ENCODE data around the gene ACTMAP.
"Not testable (repeated sequence)": the region's sequence is repeated elsewhere in the genome, so short reads cannot be mapped to it uniquely, and the experiment has no call there.

Gene ACTMAP

GRCh38 chr19:40768869-40769268, 18.6 kb upstream of the ACTMAP start:
- TF ChIP-seq NFRKB (IDR thresholded peaks at IDR 0.05) = no peak
- no peak for TF ChIP-seq FOXK2 (IDR thresholded peaks at IDR 0.05)
- no peak for DNase-seq (ENCODE audit: extremely low spot score)
- ChIA-PET POLR2A (no interaction called here), CTCF (no interaction called here)

- POLR2A ChIA-PET; DNase-seq (ENCODE audit: extremely low spot score); CTCF ChIA-PET: not testable (repeated sequence)
- 0 out of 2 replicates have a peak, but pooled peaks have one; percentile 20 for TF ChIP-seq ZNF384 (IDR thresholded peaks at IDR 0.05)
Observed at GRCh38 chr19:40766385-40766784, 16.1 kb upstream of the ACTMAP start.

- ChIA-PET CTCF (no interaction called here), POLR2A (no interaction called here)
- DNase-seq (ENCODE audit: extremely low spot score) = no peak
- TF ChIP-seq L3MBTL2 (conservative IDR thresholded peaks at IDR 0.05) (no peak), SUZ12 (IDR thresholded peaks at IDR 0.05) (no peak), CTBP1 (IDR thresholded peaks at IDR 0.05; ENCODE audit: borderline replicate concordance) (no peak), ELF4 (IDR thresholded peaks at IDR 0.05) (no peak), FOXK2 (IDR thresholded peaks at IDR 0.05) (no peak), PKNOX1 (IDR thresholded peaks at IDR 0.05) (no peak), LEF1 (IDR thresholded peaks at IDR 0.05; ENCODE audit: borderline replicate concordance) (no peak), ZNF384 (IDR thresholded peaks at IDR 0.05) (no peak), FOXM1 (IDR thresholded peaks at IDR 0.05; ENCODE audit: borderline replicate concordance) (no peak)
Observed at GRCh38 chr19:40763963-40764362, 13.7 kb upstream of the ACTMAP start.

GRCh38 chr19:40763526-40763925, 13.2 kb upstream of the ACTMAP start:
- no peak for DNase-seq (ENCODE audit: extremely low spot score)
- ChIA-PET POLR2A (no interaction called here), CTCF (no interaction called here)
- TF ChIP-seq LEF1 (IDR thresholded peaks at IDR 0.05; ENCODE audit: borderline replicate concordance) (no peak), FOXM1 (IDR thresholded peaks at IDR 0.05; ENCODE audit: borderline replicate concordance) (no peak), L3MBTL2 (conservative IDR thresholded peaks at IDR 0.05) (no peak), ELF4 (IDR thresholded peaks at IDR 0.05) (no peak), NFRKB (IDR thresholded peaks at IDR 0.05) (no peak), SP1 (IDR thresholded peaks at IDR 0.05) (no peak), CTBP1 (IDR thresholded peaks at IDR 0.05; ENCODE audit: borderline replicate concordance) (no peak), HDGF (IDR thresholded peaks at IDR 0.05; ENCODE audit: borderline replicate concordance) (no peak), FOXA1 (IDR thresholded peaks at IDR 0.05) (no peak), SUZ12 (IDR thresholded peaks at IDR 0.05) (no peak), PKNOX1 (IDR thresholded peaks at IDR 0.05) (no peak)

GRCh38 chr19:40762754-40763470, 12.6 kb upstream of the ACTMAP start:
- ChIA-PET CTCF (no interaction called here), POLR2A (interaction anchor here (1.1 kb wide), 1 partner anchor 13 kb away, joined by 3 read pairs; the partner anchor contains the start of gene ACTMAP)
- no peak for DNase-seq (ENCODE audit: extremely low spot score)
- TF ChIP-seq BHLHE40 (IDR thresholded peaks at IDR 0.05; ENCODE audit: borderline replicate concordance) (no peak), SP1 (IDR thresholded peaks at IDR 0.05) (no peak), HDGF (IDR thresholded peaks at IDR 0.05; ENCODE audit: borderline replicate concordance) (no peak), L3MBTL2 (conservative IDR thresholded peaks at IDR 0.05) (no peak), FOXK2 (IDR thresholded peaks at IDR 0.05) (no peak), PKNOX1 (IDR thresholded peaks at IDR 0.05) (no peak), CTBP1 (IDR thresholded peaks at IDR 0.05; ENCODE audit: borderline replicate concordance) (no peak)

DNA sequence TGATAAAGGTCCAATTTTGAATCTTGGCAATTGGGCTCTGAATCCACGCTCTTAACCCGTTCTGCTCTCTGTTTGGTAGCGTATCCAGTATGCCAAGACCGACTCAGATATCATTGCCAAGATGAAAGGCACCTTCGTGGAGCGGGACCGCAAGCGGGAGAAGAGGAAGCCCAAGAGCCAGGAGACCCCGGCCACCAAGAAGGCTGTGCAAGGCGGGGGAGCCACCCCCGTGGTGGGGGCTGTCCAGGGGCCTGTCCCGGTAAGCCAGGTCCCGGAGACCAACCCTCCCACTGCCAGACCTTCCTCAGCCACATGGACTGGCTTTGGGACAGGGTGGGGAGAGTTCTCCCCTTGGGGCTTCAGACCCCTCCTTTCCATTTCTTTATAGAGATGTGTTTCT, 9.1 kb upstream of the ACTMAP start:
- CTCF ChIA-PET = no interaction called here
- TF ChIP-seq LEF1 (IDR thresholded peaks at IDR 0.05; ENCODE audit: borderline replicate concordance) (no peak), ARNT (IDR thresholded peaks at IDR 0.05) (no peak), SP1 (IDR thresholded peaks at IDR 0.05) (no peak), L3MBTL2 (conservative IDR thresholded peaks at IDR 0.05) (no peak), SUZ12 (IDR thresholded peaks at IDR 0.05) (no peak), ZNF384 (IDR thresholded peaks at IDR 0.05) (no peak), ELF4 (IDR thresholded peaks at IDR 0.05) (no peak)
- DNase-seq (ENCODE audit: extremely low spot score) = no peak
- POLR2A ChIA-PET = no interaction called here

DNA sequence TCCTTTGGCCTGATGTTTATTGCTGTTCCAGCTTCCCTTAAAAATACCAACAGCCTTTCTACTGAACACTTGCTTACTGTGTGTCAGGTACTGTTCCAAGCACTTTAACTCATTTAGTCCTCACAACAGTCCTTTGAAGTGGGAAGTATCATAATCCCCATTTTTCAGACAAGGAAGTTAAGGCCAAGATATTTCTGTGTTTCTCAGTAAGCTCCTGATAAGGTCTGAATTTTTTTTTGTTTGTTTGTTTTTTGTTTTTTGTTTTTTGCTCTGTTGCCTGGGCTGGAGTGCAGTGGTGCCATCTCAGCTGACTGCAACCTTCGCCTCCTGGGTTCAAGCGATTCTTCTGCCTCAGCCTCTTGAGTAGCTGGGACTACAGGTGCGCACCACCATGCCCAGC, 8.2 kb upstream of the ACTMAP start:
- ChIA-PET CTCF (no interaction called here), POLR2A (interaction anchor here (2.0 kb wide), 1 partner anchor 19 kb away, joined by 9 read pairs; the partner anchor contains the start of gene RAB4B)
- TF ChIP-seq BHLHE40 (IDR thresholded peaks at IDR 0.05; ENCODE audit: borderline replicate concordance) = no peak
- no peak for TF ChIP-seq SP1 (IDR thresholded peaks at IDR 0.05)
- TF ChIP-seq ARNT (IDR thresholded peaks at IDR 0.05) = no peak
- no peak for TF ChIP-seq HDGF (IDR thresholded peaks at IDR 0.05; ENCODE audit: borderline replicate concordance)
- no peak for TF ChIP-seq ZNF384 (IDR thresholded peaks at IDR 0.05)
- no peak for TF ChIP-seq FOXK2 (IDR thresholded peaks at IDR 0.05)
- no peak for TF ChIP-seq CTBP1 (IDR thresholded peaks at IDR 0.05; ENCODE audit: borderline replicate concordance)
- no peak for TF ChIP-seq ELF4 (IDR thresholded peaks at IDR 0.05)
- TF ChIP-seq SUZ12 (IDR thresholded peaks at IDR 0.05) = no peak
- no peak for TF ChIP-seq L3MBTL2 (conservative IDR thresholded peaks at IDR 0.05)
- no peak for TF ChIP-seq FOXA1 (IDR thresholded peaks at IDR 0.05)
- no peak for TF ChIP-seq PKNOX1 (IDR thresholded peaks at IDR 0.05)
- TF ChIP-seq TARDBP (IDR thresholded peaks at IDR 0.05) = no peak
- no peak for DNase-seq (ENCODE audit: extremely low spot score)

Measured in HEK293T (cell line).